Astrocyte of the cerebellum (primary cell): Measurements from ENCODE around the gene BEX2.

ENCODE experiments used
- DNase-seq: peaks from one replicate; pipeline ENCODE4 v3.0.0-alpha.2; 2011; ENCODE audit warnings: low read depth
- H3K4me3 ChIP-seq: 2 replicates; pipeline ENCODE4 v1.5.1; 2011; ENCODE audit warnings: mild to moderate bottlenecking, low read depth, low read length, moderate library complexity
- CTCF ChIP-seq: IDR thresholded peaks from 2 replicates; pipeline ENCODE4 v1.5.1; 2012; ENCODE audit warnings: low read length, low read depth, moderate library complexity, mild to moderate bottlenecking; ENCODE audit errors: missing control alignments
- in situ Hi-C: cut with HindIII; loops from 2 replicates; pipeline ENCODE4 v1.10.0; 2017; ENCODE audit warnings: low sequenced_read_pairs

Gene BEX2

DNA sequence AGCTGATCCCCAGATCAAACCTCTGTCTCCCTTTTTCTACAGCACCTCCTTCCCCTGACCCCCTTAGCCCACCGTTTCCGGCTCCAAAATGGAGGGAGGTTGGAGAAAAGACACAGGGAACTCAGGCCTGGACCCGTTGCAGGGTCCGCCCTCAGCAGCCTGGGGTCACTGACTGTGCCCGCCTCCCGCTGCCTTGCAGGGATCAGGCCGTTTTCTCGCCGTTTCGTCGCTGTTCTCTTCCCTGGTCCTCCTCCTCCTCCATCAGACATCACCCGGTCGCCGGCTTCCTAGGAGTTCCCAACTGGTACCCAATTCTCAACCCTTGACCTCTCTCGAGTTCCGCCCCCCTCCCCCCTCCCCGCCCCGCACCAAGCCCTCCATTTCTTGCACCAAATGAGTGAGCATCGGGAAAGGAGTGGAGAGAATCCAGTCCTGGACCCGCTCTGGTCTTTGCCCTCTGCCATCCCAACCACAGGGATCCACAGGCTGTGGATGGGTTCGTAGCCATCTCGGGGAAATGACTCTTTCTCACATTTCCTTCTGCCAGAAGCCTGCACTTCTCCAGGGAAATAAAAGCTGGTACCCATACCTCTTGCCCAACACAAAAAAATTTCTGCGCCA lies 34.7 kb downstream of the BEX2 start:
- peak overlapping the region; percentile 17 for H3K4me3 ChIP-seq
- in situ Hi-C loops: no loop called here
- no peak for DNase-seq
- TF ChIP-seq CTCF: no peak

DNA sequence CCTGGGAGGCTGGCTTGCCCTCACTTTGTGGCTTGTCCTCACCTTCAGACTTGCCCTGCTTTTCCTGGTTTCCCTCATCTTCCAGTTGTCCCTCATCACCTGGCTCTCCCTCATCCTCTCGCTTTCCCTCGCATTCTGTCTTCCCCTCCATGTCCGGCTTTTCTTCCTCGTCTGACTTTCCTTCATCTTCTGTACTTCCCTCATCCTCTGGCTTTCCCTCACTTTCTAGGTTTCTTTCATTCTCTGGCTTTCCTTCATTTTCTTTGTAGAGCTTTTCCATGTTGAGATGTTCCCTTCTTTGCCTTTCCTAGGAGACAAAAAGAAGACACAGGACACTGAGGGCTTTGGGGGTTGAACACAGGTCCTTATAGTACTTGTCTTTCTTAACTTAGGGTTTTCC lies 36.5 kb downstream of the BEX2 start:
- no peak for TF ChIP-seq CTCF
- no peak overlapping the region for H3K4me3 ChIP-seq
- DNase-seq: no peak
- in situ Hi-C loops: no loop called here
